Measurements from ENCODE around the gene SRSF10.
"Not testable (repeated sequence)": the region's sequence is repeated elsewhere in the genome, so short reads cannot be mapped to it uniquely, and the experiment has no call there.

Gene SRSF10
- long read RNA-seq, donor 1, transcript SRSF10-212 (3 exons, 790 nt), result major isoform, 11 of 43 reads
- long read RNA-seq, donor 1, partial matches to known transcripts, result 18 of 43 reads
- long read RNA-seq, donor 1, other reads (novel, unspliced or antisense), result 10 of 43 reads
- long read RNA-seq, donor 2, transcript SRSF10-212 (3 exons, 790 nt), result major isoform, 5 of 27 reads
- long read RNA-seq, donor 2, partial matches to known transcripts, result 6 of 27 reads
- long read RNA-seq, donor 2, other reads (novel, unspliced or antisense), result 15 of 27 reads
- long read RNA-seq, donor 3, partial matches to known transcripts, result 0 of 20 reads
- long read RNA-seq, donor 3, other reads (novel, unspliced or antisense), result 12 of 20 reads
- long read RNA-seq, donor 4, transcript SRSF10-212 (3 exons, 790 nt), result major isoform, 18 of 43 reads
- long read RNA-seq, donor 4, partial matches to known transcripts, result 0 of 43 reads
- long read RNA-seq, donor 4, other reads (novel, unspliced or antisense), result 18 of 43 reads
- long read RNA-seq, donor 5, partial matches to known transcripts, result 0 of 43 reads
- long read RNA-seq, donor 5, other reads (novel, unspliced or antisense), result 38 of 43 reads
- long read RNA-seq, donor 6, transcript SRSF10-212 (3 exons, 790 nt), result major isoform, 10 of 40 reads
- long read RNA-seq, donor 6, partial matches to known transcripts, result 23 of 40 reads
- long read RNA-seq, donor 6, other reads (novel, unspliced or antisense), result 5 of 40 reads
- long read RNA-seq, donor 7, transcript SRSF10-212 (3 exons, 790 nt), result major isoform, 9 of 76 reads
- long read RNA-seq, donor 7, partial matches to known transcripts, result 12 of 76 reads
- long read RNA-seq, donor 7, other reads (novel, unspliced or antisense), result 47 of 76 reads
- long read RNA-seq, donor 8, partial matches to known transcripts, result 0 of 22 reads
- long read RNA-seq, donor 8, other reads (novel, unspliced or antisense), result 17 of 22 reads

DNA sequence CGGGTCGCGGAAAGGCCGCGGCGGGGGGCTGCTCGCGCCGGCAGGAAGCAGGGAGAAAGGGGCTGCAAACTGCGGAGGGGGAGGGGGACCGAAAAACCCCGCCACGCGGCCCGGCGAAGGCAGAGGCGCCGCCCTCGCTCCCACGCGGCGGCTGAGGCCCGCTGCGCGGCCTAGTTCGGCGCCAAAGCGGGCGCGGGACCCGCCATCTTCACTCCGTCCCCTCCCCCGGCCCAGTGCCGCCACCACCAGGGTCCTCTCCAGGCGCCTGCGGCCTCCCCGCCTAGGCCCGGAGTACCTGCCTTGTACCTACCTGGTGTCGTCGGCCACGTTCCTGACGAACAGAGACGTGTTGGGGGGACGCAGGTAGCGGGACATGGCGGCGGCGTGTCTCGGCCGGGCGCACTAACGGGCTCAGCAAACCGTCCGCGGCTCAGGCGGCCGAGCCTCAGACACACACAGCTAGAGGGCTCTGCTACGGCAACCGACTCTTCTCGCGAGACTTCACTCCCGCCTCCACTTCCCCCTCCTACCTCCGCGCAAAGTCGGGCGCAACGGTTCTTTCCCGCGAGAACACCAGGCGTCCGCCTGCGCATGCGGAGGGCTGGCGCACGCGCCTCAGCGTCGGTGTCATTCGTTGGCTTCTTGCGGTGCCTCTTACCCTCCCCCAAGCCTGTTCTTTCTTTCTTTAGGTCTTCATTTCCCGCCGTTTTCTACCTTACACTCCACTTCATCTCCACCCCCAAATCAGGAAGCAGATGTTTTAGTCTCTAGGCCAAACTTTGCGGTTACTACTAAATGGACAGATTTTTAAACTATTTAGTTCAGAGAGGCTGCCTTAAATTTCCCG, at the start of gene SRSF10:
TSS of gene SRSF10 (minus strand) at position 447 of the 847 bp plus-strand sequence. CDS start at position 375, 72 bp downstream.
- peak; percentile 98 for DNase-seq

DNA sequence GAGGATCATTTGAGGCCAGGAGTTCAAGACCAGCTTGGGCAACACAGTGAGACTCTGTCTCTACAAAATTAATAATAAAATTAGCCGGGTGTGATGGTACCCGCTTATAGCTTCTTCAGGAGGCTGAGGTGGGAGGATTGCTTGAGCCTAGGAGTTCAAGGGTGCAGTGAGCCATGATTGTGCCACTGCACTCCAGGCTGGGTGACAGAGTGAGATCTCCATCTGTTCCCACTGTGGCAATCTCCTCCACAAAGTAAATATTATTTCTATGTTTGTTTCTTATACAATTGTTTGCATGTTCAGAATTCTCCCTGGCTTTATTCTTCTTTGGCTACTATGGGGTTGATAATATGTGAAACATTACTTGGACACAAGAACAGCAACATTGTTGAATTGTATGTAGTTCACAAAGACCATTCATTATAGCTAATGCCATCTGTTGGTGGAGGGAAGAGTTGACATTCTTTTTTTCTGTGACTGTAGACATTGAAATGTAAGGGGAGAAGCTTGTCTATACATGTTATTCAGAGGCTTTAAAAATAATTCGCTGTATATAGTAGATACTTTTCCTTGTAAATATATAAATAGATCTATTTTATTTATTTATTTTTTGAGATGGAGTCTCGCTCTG, 47.8 kb upstream of the SRSF10 start:
- DNase-seq, result no peak

DNA sequence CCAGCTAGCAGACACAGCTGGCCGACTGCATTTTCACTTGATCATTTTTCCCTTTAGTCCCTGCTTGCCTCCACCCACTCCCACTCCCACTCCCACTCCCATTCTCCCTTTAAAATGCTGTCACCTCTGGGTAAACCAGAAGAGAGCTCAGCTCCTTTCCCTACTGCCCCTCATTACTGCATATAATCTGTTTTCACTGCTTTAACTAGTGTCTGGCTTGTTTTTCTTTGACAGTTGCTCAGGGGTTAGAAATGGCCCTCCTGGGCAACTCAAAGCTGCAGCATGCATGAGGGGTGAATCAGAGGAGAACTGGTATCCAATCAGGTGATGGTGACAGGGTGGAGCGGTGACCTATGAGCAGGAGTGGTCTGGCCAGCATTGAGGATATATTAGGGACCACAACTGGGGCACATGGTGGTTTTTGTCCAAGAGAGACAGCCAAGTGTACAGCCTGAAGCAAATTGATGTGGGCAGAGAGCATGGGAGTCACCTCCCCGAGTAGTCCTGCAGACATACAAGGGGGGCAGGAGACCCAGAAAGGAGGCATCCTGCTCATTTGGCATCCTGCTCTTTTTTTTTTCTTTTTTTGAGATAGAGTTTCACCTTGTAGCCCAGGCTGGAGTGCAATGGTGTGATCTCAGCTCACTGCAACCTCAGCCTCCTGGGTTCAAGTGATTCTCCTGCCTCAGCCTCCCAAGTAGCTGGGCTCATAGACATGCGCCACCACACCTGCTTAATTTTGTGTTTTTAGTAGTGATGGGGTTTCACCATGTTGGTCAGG, 42.6 kb upstream of the SRSF10 start:
- DNase-seq, result peak; percentile 41

DNA sequence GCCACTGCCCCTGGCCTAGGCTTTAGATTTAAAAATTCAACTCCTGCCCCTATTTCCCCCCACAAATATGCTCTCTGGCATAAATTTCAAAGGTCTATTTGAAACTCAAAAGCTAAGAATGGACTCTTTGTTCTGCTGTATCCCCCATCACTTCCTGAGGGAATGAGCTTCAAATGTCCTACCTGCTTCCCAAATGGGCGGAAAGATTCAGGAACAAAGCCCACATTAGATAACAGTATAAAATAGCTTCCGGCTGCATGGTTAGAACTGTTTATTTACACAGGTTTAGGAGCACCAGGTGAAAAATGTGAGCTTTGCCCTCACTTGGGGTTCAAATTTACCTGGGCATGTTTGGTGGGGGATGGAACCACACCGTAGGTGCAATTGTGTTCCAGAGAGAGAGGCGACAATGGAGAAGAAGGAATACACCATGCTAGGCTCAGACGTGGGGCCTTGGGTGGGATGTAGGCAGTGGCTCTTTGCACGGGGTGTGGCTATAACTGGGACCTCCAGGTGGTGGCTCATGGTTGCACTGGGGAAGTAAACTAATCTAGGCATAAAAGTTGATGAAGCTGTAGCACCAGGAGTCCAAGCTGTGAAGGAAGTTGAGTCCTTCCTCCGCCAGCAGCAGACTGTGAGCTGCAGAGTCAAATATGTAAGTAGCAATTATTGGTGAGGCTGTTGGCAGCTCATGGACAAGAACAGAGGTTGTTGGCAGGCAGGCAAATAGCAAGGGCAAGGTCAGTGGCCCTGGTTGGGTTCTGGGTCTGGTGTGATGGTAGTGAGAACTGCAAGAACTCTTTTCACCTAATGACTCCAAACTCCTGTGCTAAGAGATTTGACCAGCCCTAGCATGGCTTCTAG, 41.5 kb upstream of the SRSF10 start:
- DNase-seq, result no peak

DNA sequence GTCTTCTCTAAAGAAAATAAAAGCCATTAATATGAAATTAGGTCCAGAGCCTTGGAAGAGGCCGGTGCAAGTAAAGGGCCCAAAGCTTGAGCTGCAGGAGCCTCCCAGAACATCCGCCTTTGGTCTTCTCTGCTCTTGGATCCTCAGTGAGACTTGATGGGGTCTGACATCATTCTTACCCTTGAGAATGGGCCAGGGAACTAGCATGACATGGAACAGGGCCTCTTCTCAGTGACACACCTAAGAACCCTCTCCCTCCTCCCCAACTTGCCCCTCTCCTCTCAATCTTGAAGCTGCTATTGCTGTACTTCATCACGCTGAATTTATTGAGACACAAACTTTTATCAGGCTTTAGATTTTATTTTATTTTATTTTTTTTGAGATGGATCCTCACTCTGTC, 40.3 kb upstream of the SRSF10 start:
- no peak for DNase-seq

DNA sequence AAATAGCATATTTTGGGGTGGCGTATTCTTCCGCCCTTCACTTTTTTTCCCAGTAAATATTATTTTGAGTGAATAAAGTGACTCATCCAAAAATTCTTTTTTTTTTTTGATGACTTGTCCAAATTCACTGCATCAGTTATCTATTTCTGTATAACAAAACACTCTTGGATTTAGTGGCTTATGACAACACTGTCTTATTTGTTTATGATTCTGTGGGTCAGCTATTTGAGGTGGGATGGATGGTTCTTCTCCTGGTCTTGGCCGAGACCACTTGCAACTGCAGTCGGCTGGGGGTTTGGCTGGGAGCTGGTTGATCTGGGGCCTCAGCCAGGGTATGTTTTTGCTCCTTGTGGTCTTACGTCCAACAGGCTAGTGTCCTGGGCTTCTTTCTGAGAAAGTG, 39.9 kb upstream of the SRSF10 start:
- no peak for DNase-seq

DNA sequence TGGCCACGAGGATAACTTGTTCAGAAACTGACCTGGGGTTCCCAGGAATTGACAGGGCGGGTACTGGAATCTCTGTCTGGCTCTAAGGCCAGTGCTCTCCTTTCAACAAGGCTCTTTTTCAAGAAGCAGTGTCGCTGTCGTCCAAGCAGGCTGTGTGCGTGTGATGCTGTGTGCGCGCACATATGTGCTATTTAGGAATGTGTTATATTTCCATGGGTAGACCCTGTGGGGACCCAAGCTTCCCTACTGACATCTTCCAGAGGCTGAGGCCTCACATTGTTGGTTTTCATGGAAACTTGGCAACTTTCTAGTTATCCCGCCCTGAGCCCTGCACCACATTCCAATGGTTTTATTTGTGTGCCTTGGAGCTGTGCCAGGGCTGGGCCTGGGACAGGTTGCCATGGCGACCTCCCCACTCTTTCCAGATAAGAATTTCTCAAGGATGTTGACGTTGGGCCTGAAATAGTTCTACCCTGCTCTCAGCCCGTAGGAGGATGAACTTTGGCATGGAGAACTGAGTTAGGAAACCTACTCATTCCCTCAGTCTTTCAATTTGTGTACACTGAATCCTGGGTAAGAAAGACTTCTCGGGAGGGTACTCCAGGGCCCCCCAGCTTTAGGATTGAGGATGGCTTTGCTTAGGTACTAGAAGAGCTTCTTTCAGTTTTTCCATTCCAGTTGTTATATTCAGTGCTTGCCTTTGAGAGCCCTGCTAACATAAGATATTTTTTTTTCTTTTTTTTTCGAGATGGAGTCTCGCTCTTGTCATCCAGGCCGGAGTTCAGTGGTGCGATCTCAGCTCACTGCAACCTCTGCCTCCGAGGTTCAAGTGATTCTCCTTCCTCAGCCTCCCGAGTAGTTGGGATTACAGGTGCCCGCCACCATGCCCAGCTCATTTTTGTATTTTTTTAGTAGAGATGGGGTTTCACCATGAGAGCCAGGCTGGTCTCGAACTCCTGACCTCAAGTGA, 38.8 kb upstream of the SRSF10 start:
- DNase-seq, result peak; percentile 82

DNA sequence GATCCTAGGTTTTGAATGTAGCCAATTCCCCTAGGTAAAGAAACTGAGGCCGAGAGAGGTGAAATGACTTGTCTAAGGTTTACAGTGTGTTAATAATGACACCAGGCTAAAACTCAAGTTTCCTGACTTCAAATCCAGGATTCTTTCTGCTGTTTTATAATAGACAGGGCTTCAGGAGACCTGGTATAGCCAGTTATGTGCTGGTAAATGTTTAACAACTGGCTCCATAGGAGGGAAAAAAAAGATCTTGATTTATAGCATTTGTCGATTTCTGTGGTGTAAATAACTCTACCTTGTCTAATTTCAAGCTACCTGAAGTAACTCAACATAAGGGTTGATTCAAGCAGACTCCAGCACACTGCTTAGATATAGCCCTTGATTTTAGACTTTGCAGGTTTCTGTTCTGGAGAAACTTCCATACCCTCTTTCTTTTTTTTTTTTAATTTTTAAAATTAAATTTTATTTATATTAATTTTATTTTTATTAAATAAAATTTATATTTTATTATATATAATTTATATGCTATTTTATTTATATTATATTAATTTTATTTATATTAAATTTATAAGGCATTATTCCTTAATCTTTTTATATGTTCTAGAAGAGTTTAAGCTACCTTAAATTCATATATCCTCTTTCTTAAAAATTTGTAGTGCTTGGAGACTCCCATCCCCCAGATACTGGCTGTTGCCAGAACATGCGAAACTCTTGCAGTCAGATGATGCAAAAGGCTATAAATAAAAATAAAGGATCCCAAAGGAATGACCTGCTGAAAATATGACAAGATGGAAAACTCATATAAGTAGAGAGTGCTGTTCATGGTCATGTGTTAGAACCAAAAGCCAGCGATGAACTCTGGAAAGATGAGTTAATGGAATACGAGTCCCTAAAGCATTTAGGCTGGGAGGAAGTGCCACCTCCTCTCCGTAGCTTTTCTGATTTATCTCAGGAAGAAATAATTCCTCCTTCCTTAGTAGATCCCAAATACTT, 35.4 kb upstream of the SRSF10 start:
- peak; percentile 36 for DNase-seq

DNA sequence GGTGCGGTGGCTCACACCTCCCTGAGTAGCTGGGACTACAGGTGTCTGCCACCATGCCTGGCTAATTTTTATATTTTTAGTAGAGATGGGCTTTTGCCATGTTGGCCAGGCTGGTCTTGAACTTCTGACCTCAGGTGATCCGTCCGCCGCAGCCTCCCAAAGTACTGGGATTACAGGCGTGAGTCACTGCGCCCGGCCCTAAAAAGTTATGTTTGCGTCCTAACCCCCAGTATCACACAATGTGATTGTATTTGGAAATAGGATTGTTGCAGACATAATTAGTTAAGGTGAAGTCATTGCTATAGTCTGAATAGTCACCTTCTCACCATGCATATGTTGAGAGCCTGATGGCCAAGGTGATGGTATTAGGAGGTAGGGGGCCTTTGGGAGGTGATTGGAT, 32.8 kb upstream of the SRSF10 start:
- DNase-seq, result not testable (repeated sequence)

DNA sequence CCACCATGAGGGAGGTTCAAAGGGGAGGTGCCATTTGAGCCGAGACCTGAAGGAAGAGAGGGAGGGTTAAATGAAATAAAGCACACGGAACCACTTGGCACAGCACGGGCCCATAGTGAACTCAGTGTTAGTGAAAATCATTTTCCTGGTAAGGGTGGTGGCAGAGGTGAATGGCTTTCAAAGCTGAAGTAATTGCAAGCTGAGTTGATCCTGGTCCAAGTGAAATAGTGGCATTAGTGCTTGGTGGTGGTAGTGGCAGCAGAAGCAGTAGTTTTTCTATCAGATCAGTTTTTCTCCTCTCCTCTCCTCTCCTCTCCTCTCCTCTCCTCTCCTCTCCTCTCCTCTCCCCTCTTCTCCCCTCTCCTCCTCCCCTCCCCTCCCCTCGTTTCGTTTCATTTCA, 30.5 kb upstream of the SRSF10 start:
- no peak for DNase-seq

DNA sequence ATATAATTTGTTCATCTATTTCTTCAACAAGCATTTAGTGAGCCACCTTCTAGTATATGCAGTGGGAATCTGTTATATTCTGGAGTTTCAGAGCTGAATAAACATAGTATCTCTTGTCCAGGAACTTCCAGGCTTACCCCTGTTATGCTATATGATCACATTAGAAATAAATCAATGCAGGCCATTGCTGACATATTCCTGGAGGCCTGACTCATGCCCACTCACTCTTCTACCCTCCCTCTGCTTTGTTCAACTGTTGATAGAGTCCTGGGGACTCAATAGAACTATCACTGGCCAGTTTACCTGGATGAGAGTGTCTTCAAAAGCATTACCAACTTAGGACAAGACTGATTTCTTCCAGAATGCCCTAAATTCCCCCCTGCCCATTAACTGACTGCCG, 29.3 kb upstream of the SRSF10 start:
- no peak for DNase-seq

DNA sequence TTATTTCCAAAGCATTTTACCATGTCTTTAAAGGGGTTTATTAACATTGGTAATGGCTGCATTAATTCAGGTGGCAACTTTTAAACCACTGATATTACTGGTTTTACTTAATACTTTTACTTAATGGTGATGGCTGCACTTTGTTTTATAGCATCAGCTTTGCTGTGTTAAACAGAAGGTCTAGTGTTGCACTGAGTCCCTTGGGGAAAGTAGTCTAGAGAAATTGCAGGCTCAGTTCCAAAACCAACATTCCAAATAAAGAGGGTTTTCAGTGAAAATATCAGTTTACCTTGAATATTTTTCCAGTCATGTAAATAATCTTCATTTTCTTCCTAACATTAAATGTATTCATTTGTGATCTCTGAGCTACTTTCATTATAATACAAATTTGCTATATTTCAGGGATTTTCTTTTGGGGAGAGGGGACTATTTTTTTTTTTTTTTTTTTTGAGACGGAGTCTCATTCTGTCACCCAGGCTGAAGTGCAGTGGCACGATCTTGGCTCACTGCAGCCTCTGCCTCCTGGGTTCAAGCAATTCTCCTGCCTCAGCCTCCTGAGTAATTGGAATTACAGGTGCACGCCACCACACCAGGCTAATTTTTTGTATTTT, 28.6 kb upstream of the SRSF10 start:
- DNase-seq, result not testable (repeated sequence)

DNA sequence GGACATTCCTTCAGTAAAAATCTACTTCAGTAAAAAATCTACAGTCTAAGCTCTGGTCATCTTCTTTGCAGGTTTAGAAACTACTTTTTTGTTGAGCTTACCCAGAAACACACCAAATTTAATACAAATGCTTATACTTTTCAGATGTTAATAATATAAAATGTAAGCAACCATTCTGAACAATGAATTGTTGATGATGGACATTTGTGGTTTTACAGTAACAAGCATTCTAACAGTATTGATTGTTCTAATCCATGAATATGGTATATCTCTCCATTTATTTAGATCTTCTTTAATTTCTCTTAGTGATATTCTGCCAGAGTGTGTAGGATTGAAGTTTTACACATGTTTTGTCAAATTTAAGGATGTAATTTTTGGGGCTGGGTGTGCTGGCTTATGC, 27.0 kb upstream of the SRSF10 start:
- DNase-seq, result no peak

DNA sequence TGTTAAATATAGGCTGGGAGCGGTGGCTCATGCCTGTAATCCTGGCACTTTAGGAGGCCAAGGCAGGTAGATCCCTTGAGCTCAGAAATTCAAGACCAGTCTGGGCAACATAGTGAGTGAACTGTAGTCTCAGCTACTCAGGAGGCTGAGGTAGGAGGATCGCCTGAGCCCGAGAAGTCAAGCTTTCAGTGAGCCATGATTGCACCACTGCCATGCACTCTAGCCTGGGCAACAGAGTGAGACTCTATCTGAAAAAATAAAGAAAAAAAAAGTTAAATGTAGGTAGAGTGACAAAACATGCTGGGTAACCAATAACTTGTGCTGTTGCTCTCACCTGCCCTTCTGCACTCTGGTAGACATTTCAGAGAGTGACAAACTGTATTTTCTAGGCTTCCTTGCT, 25.0 kb upstream of the SRSF10 start:
- DNase-seq, result no peak

DNA sequence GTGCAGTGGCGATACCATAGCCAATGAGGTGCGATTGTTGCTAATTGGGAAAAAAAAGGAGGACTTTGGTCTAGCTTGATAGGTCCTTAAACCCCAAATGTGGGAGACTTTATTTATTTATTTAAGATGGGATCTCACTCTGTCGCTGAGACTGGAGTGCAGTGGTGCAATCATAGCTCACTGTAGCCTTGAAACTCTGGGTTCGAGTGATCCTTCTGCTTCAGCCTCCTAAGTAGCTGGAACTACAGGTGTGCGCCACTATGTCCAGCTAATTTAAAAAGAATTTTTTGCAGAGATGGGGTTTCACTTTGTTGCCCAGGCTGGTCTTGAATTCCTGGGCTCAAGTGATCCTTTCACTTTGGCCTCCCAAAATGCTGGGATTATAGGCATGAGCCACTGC, 24.0 kb upstream of the SRSF10 start:
- no peak for DNase-seq

DNA sequence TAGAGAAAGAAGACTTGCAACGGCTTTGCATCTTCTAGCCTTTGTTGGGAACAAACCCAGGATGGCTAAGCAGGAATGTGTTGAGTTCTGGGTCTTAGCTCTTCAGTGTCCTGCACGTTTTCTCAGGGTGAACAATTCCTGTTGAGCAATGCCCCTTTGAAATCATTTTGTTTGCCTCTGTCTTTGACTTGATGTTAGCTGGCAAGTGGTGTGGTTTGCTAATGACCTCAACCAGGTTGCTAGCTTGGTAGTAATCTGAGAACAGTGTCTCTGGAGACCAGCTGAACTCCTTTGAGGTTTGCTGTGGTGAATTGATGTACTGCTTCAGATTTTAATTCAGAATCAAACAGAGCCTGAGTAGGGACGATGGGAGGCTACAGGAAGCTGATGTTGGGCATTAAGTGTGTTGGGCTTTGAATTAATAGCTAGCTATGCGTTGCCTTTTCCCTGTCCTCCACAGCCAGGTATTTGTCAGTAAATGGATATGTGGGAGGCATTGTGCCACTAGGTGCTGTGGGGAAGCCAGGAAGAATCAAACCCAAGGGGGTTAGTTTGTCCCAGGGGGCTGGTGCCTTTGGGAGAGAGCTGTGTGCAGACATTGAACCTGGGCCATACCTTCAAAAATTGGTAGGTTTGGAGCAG, 23.3 kb upstream of the SRSF10 start:
- no peak for DNase-seq

Measured in right kidney (tissue), 9 donors.